HL-60 (cell line): ENCODE results near the gene CRYBB1.

Experiments
- DNase-seq, 2 experiments: peaks; one replicate each; pipeline ENCODE4 v3.0.0-alpha.2; 2010 to 2020; ENCODE audit warnings: low read depth in 1 of 2, low spot score in 1 of 2
- H3K27ac ChIP-seq: fragments of 250-450 bp; sonication (Bioruptor Pico); replicated peaks from 2 replicates; pipeline ENCODE4 v1.5.1; 2020; ENCODE audit warnings: mild to moderate bottlenecking, moderate library complexity
- H3K27me3 ChIP-seq: fragments of 250-450 bp; sonication (Bioruptor Pico); 2 replicates; pipeline ENCODE4 v1.5.1; 2021; ENCODE audit warnings: mild to moderate bottlenecking, moderate library complexity; ENCODE audit not compliant: insufficient read depth, poor library complexity, severe bottlenecking
- H3K4me3 ChIP-seq: replicated peaks from 2 replicates; pipeline ENCODE4 v1.5.1; 2011; ENCODE audit warnings: mild to moderate bottlenecking, control low read depth, low read length; ENCODE audit not compliant: insufficient read depth
- CTCF ChIP-seq: IDR thresholded peaks from one replicate; pipeline ENCODE4 v1.5.1; 2011; ENCODE audit warnings: low read length, control low read depth, inconsistent platforms; ENCODE audit not compliant: insufficient read depth
- GABPA ChIP-seq: IDR thresholded peaks from 2 replicates; pipeline ENCODE4 v1.6.1; 2012; ENCODE audit warnings: low read depth
- POLR2AphosphoS5 ChIP-seq: IDR thresholded peaks from 2 replicates; pipeline ENCODE4 v1.6.1; 2012; ENCODE audit warnings: low read depth
- SPI1 ChIP-seq: IDR thresholded peaks from 2 replicates; pipeline ENCODE4 v1.6.1; 2012; ENCODE audit warnings: low read depth, mild to moderate bottlenecking, borderline replicate concordance
- TF ChIP-seq, protein P1 (sequence below): IDR thresholded peaks from 2 replicates; pipeline ENCODE4 v1.6.1; 2012; ENCODE audit warnings: low read depth; ENCODE audit not compliant: insufficient replicate concordance

Gene CRYBB1

DNA sequence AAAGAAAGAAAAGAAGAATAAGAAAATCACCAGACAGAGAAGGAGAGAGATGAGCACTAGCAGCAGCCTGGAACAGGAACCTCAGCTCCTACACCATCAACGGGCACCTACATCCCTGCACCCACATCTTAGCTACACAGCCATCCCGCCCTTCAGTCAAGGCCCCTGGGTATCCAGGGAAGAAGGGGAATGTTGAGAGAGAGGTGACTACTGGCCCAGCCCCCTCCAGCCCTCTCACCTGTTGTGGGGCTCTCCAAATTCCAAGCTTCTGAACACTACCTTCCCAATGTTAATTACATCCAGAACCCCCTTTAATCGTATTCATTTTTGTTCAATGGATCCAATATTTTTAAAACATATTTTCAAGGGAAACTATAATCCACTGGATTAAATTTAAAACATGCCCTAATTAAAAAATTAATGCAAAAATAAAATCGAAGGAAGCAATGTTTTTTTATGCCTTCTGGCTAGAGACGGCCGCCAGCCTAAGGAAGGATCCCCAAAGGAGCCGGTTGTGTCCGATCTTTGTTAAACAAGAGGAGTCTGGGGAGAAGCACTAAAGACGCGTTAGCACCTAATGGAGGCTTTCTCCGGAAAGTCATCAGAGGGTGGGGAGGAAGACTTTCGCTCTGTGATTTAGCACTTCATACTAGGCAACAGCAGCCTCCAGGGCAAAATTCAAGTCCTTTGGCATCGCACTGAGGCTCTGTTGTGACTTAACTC is 37.4 kb downstream of the CRYBB1 start:
- Histone ChIP-seq H3K27ac (no peak overlapping the region), H3K27me3 (no peaks in the 10 kb centered on the region), H3K4me3 (no peak overlapping the region)
- no peak for DNase-seq
- TF ChIP-seq POLR2AphosphoS5 (no peak), GABPA (no peak), CTCF (no peak), SPI1 (no peak)
- TF ChIP-seq, protein P1, sequence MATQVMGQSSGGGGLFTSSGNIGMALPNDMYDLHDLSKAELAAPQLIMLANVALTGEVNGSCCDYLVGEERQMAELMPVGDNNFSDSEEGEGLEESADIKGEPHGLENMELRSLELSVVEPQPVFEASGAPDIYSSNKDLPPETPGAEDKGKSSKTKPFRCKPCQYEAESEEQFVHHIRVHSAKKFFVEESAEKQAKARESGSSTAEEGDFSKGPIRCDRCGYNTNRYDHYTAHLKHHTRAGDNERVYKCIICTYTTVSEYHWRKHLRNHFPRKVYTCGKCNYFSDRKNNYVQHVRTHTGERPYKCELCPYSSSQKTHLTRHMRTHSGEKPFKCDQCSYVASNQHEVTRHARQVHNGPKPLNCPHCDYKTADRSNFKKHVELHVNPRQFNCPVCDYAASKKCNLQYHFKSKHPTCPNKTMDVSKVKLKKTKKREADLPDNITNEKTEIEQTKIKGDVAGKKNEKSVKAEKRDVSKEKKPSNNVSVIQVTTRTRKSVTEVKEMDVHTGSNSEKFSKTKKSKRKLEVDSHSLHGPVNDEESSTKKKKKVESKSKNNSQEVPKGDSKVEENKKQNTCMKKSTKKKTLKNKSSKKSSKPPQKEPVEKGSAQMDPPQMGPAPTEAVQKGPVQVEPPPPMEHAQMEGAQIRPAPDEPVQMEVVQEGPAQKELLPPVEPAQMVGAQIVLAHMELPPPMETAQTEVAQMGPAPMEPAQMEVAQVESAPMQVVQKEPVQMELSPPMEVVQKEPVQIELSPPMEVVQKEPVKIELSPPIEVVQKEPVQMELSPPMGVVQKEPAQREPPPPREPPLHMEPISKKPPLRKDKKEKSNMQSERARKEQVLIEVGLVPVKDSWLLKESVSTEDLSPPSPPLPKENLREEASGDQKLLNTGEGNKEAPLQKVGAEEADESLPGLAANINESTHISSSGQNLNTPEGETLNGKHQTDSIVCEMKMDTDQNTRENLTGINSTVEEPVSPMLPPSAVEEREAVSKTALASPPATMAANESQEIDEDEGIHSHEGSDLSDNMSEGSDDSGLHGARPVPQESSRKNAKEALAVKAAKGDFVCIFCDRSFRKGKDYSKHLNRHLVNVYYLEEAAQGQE: no peak

GRCh38 chr22:26579331-26579886 is 38.4 kb downstream of the CRYBB1 start:
- TF ChIP-seq POLR2AphosphoS5: peak; percentile 68
- TF ChIP-seq GABPA: no peak
- TF ChIP-seq CTCF: no peak
- TF ChIP-seq, protein P1: no peak
- peak; percentile 78 for TF ChIP-seq SPI1
- peak in 1 of 2 experiments; percentile 88 for DNase-seq
- H3K4me3 ChIP-seq: no peak overlapping the region; the same call in 1 of the 2 replicates
- H3K27ac ChIP-seq: peak overlapping the region; percentile 53
- no peaks in the 10 kb centered on the region for H3K27me3 ChIP-seq

DNA sequence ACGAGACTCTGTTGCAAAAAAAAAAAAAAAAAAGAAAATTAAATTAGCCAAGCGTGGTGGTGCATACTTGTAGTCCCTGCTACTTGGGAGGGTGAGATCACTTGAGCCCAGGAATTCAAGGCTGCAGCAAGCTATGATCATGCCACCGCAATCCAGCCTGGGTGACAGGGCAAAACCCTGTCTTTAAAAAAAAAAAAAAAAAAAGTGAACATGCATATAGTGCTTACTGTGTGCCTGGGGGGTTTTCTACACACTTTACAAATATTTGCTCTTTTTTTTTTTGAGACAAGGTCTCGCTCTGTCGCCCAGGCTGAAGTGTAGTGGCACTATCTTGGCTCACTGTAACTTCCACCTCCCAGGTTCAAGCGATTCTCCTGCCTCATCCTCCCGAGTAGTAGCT is 40.7 kb downstream of the CRYBB1 start:
- Histone ChIP-seq H3K4me3 (no peak overlapping the region), H3K27me3 (no peaks in the 10 kb centered on the region), H3K27ac (no peak overlapping the region)
- DNase-seq: no peak
- TF ChIP-seq POLR2AphosphoS5: no peak
- TF ChIP-seq, protein P1: no peak
- TF ChIP-seq GABPA: no peak
- no peak for TF ChIP-seq SPI1
- no peak for TF ChIP-seq CTCF
